ENCODE data around the gene TNFRSF9. TPM values are rescaled to one million over a fixed set of nuclear protein-coding genes. Genes with fewer than 3 reads are reported as not detected.
A peak's percentile ranks its signal among the peaks of the same experiment; 100 is the strongest.

The TNFRSF9 gene
- total RNA-seq, 1 donor from 2014 or later, result 2.0 TPM

DNA sequence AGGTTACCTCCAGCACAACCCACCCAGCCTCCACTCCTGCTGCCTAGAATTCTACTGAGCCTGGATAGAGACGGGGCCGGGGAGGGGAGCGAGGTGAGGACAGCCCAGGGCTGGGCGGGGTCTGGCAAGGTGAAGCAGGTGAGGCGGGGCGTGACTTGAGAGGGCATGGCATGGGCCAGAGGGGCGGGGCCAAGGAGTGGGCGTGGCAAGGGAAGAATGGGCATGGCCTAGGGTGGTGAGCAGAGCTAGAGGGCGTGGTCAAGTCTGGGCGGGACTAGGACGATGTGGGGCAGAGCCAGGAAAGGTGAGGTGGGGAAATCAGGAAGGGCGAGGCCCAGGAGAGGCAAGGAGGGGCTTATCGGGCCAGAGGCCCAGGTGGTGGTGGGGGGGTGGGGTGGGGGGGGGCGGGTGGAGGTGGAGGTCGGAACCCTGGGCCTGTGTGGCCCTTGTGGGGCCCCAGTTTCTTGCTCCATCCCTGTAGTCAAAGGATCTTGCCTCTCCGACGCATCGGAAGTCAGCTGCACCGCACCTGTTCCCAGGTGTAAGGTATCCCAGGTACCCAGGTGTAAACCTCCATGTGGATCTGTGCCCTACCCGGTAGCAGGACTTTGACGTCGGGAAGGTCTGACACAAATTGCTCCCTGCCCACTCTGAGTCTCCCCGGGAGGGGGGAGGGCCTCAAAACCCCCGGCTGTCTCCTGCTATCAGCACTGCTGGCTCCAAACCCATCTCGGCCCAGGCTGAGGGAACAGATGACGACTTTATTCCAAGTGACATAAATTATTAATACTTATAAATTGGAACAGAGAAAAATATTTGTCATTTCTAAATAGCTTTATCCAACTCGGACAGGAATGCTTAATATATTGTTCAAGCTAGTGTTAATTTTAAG is 54.9 kb downstream of the TNFRSF9 start:
- Mint-ChIP-seq H3K27ac (no peak overlapping the region), H3K4me1 (no peaks in the 10 kb centered on the region), H3K36me3 (no peaks in the 10 kb centered on the region), H3K27me3 (ENCODE audit: low read depth) (peaks cover 27% of the 10 kb centered on the region), H3K9me3 (no peaks in the 10 kb centered on the region), H3K4me3 (no peak overlapping the region)
- TF ChIP-seq, protein P1, sequence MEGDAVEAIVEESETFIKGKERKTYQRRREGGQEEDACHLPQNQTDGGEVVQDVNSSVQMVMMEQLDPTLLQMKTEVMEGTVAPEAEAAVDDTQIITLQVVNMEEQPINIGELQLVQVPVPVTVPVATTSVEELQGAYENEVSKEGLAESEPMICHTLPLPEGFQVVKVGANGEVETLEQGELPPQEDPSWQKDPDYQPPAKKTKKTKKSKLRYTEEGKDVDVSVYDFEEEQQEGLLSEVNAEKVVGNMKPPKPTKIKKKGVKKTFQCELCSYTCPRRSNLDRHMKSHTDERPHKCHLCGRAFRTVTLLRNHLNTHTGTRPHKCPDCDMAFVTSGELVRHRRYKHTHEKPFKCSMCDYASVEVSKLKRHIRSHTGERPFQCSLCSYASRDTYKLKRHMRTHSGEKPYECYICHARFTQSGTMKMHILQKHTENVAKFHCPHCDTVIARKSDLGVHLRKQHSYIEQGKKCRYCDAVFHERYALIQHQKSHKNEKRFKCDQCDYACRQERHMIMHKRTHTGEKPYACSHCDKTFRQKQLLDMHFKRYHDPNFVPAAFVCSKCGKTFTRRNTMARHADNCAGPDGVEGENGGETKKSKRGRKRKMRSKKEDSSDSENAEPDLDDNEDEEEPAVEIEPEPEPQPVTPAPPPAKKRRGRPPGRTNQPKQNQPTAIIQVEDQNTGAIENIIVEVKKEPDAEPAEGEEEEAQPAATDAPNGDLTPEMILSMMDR (IDR thresholded peaks at IDR 0.05; ENCODE audit: unreplicated experiment), result no peak
- DNase-seq (ENCODE audit: low spot score in 2 of 2, unreplicated experiment in 2 of 2), result no peak

DNA sequence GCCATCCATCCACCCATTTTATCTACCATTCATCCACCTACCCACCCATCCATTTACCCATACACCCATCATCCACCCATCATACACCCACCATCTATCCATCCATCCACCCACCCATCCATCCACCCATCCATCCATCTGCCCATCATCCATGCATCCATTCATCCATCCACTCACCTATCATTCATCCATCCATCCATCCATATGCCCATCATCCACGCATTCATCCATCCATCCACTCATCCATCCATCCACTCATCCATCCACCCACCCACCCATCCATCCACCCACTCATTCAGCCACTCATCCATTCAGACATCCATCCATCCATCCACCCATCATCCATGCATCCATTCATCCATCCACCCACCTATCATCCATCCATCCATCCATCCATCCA is 55.9 kb downstream of the TNFRSF9 start:
- no peaks in the 10 kb centered on the region for H3K36me3 Mint-ChIP-seq
- H3K4me3 Mint-ChIP-seq, result no peak overlapping the region

DNA sequence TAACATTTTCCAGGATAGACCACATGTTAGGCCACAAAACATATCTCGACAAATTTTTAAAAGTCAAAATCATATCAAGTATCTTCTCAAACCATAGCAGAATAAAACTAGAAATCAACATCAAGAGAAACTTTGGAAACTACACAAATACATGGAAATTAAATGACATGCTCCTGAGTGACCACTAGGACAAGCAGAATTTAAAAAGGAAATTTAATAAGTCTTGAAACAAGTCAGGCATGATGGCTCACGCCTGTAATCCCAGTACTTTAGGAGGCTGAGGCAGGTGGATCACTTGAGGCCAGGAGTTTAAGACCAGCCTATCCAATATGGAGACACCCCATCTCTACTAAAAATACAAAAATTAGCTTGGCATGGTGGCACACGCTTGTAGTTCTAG is 61.4 kb downstream of the TNFRSF9 start:
- Mint-ChIP-seq H3K27me3 (ENCODE audit: low read depth) (peaks cover 4% of the 10 kb centered on the region), H3K36me3 (peaks cover 4% of the 10 kb centered on the region), H3K4me3 (no peak overlapping the region), H3K9me3 (peaks cover 18% of the 10 kb centered on the region), H3K27ac (no peak overlapping the region), H3K4me1 (no peaks in the 10 kb centered on the region)
- TF ChIP-seq, protein P1 (IDR thresholded peaks at IDR 0.05; ENCODE audit: unreplicated experiment), result peak; percentile 59
- DNase-seq (ENCODE audit: low spot score in 2 of 2, unreplicated experiment in 2 of 2), result no peak

More for the DNA sequence above, 55.9 kb downstream of the TNFRSF9 start:
- Mint-ChIP-seq H3K27ac (no peak overlapping the region), H3K4me1 (no peaks in the 10 kb centered on the region), H3K27me3 (ENCODE audit: low read depth) (peaks cover 25% of the 10 kb centered on the region), H3K9me3 (no peaks in the 10 kb centered on the region)
- no peak for DNase-seq (ENCODE audit: low spot score in 2 of 2, unreplicated experiment in 2 of 2)
- TF ChIP-seq, protein P1 (IDR thresholded peaks at IDR 0.05; ENCODE audit: unreplicated experiment), result no peak

DNA sequence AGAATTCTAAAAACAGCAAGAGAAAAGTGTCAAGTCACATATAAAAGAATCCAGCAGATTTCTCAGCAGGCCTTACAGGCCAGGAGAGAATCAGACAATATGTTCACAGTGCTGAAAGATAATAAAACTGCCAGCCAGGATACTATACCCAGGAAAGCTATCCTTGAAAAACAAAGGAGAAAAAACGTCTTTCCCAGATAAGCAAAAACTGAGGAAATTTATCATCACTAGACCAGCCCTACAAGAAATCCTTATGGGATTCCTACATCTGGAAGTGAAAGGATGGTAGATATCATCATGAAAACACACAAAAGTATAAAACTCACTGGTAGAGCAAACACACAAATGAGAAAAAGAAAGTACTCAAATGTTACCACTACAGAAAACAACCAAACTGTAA is 62.6 kb downstream of the TNFRSF9 start:
- TF ChIP-seq, protein P1 (IDR thresholded peaks at IDR 0.05; ENCODE audit: unreplicated experiment), result no peak
- H3K4me1 Mint-ChIP-seq, result no peaks in the 10 kb centered on the region
- peaks cover 18% of the 10 kb centered on the region for H3K9me3 Mint-ChIP-seq
- H3K36me3 Mint-ChIP-seq, result peaks cover 4% of the 10 kb centered on the region
- H3K4me3 Mint-ChIP-seq, result no peak overlapping the region
- H3K27me3 Mint-ChIP-seq (ENCODE audit: low read depth), result no peaks in the 10 kb centered on the region
- DNase-seq (ENCODE audit: low spot score in 2 of 2, unreplicated experiment in 2 of 2), result no peak
- H3K27ac Mint-ChIP-seq, result no peak overlapping the region

DNA sequence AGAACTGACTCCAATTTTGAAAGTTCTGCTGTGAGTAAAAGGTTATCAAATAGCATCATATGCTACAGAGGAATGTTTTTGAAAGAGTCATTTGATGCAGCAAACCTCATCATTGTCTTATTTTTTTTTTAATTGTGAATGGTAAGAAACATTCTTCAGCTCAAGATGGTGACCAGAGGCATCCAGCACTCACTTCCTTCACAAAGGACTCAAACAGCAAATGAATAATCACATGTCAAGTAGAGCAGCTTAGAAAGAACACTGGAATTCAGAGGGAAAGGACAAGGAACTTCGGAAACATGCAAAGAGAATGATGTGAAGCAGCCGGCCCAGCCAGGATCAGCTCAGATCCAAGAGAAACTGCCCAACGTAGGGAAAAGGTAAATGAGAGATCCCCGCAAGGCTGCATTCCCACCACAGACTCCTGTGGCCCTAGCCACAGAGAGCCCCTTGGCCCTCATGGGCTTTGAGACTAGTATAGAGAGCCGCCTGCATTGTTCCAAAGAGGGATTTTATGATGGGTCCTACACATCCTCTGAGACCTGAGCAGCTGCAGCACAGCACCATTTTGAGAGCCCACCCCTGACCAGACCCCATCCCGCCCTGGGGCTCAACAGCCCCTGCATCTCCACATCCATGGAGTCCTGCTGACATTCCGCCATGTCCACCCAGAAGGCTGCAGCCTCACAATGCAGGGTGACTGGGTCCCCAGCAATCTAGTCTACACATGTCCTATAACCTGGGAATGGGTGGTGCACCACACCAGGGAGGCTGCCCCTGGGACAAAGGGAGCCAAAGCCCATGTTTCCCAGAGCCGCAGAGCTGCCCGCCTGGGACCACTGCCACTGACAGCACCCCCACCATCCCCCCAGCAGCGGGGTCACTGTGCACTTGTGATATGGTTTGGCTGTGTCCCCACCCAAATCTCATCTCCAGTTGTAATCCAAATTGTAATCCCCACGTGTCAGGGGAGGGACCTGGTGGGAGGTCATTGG is 66.5 kb downstream of the TNFRSF9 start:
- Mint-ChIP-seq H3K27ac (no peak overlapping the region), H3K36me3 (peaks cover 4% of the 10 kb centered on the region), H3K9me3 (peaks cover 18% of the 10 kb centered on the region), H3K4me3 (no peak overlapping the region), H3K27me3 (ENCODE audit: low read depth) (no peaks in the 10 kb centered on the region), H3K4me1 (no peaks in the 10 kb centered on the region)
- TF ChIP-seq, protein P1 (IDR thresholded peaks at IDR 0.05; ENCODE audit: unreplicated experiment), result no peak
- DNase-seq (ENCODE audit: low spot score in 2 of 2, unreplicated experiment in 2 of 2), result no peak

All from mesothelial cell of epicardium (in vitro differentiated cells).